ENCODE results near the gene KIAA0753. TPM values are rescaled to one million over a fixed set of nuclear protein-coding genes. Genes with fewer than 3 reads are reported as not detected.

Gene KIAA0753
- total and polyA plus RNA-seq, 7 donors: 3.6 to 18.3 (median 14.1) TPM

GRCh38 chr17:6568184-6568758 lies 72.2 kb downstream of the KIAA0753 start:
- TF ChIP-seq POLR2AphosphoS5 (IDR thresholded peaks at IDR 0.05) (no peak), CTCF (IDR thresholded peaks at IDR 0.05) (no peak), POLR2A (IDR thresholded peaks at IDR 0.05) (no peak), EP300 (IDR thresholded peaks at IDR 0.05) (no peak)
- no peak for DNase-seq
- no peak overlapping the region for H3K4me3 ChIP-seq
- H3K9me3 ChIP-seq: no peaks in the 10 kb centered on the region
- peaks cover 0 to 24% (median 17%) of the 10 kb centered on the region in 4 donors for H3K4me1 ChIP-seq
- WGBS, 2 donors: 85 to 92% methylated on average over 12 of the region's 12 CpGs
- H3K36me3 ChIP-seq: no peaks in the 10 kb centered on the region
- intact Hi-C loops (cut with DNase I): no loop called here
- no peaks in the 10 kb centered on the region for H3K27me3 ChIP-seq
- peak overlapping the region in 3 of 4 donors; percentile 44 to 64 (median 52) for H3K27ac ChIP-seq

- Histone ChIP-seq H3K27ac (peak overlapping the region in 3 of 4 donors; percentile 44 to 64 (median 52)), H3K9me3 (no peaks in the 10 kb centered on the region), H3K27me3 (no peaks in the 10 kb centered on the region), H3K4me3 (no peak overlapping the region), H3K36me3 (no peaks in the 10 kb centered on the region), H3K4me1 (peaks cover 0 to 24% (median 17%) of the 10 kb centered on the region in 4 donors)
- intact Hi-C loops (cut with DNase I): loop anchor here (2.0 kb wide), 1 partner anchor 21 kb away; no protein-coding TSS in a partner anchor
- no peak for TF ChIP-seq EP300 (IDR thresholded peaks at IDR 0.05)
- no peak for TF ChIP-seq CTCF (IDR thresholded peaks at IDR 0.05)
- TF ChIP-seq POLR2AphosphoS5 (IDR thresholded peaks at IDR 0.05): no peak
- TF ChIP-seq POLR2A (IDR thresholded peaks at IDR 0.05): no peak
- WGBS, 2 donors: 60 to 78% methylated on average over 15 of the region's 15 CpGs
- peak; percentile 67 for DNase-seq
These were observed 72.9 kb downstream of the KIAA0753 start for GRCh38 chr17:6567528-6568183.

DNA sequence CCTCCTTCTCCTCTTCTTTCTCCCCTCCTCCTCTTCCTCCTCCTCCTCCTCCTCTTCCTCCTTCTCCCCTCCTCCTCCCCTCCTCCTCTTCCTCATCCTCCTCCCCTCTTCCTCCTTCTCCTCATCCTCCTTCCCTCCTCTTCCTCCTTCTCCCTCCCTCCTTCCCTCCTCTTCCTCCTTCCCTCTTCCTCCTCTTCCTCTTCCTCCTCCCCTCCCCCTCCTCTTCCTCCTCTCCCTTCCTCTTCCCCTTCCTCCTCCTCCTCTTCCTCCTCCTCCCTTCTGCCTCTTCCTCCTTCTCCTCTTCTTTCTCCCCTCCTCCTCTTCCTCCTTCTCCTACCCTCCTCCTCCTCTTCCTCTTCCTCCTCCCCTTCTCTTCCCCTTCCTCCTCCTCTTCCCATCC lies 79.1 kb downstream of the KIAA0753 start:
- DNase-seq: no peak
- Histone ChIP-seq H3K9me3 (no peaks in the 10 kb centered on the region), H3K36me3 (no peaks in the 10 kb centered on the region), H3K27ac (no peak overlapping the region), H3K27me3 (no peaks in the 10 kb centered on the region), H3K4me3 (no peak overlapping the region), H3K4me1 (peaks cover 0 to 6% (median 3%) of the 10 kb centered on the region in 4 donors)
- no peak for TF ChIP-seq POLR2AphosphoS5 (IDR thresholded peaks at IDR 0.05)
- no peak for TF ChIP-seq CTCF (IDR thresholded peaks at IDR 0.05)
- no peak for TF ChIP-seq EP300 (IDR thresholded peaks at IDR 0.05)
- no peak for TF ChIP-seq POLR2A (IDR thresholded peaks at IDR 0.05)
- intact Hi-C loops (cut with DNase I): no loop called here

DNA sequence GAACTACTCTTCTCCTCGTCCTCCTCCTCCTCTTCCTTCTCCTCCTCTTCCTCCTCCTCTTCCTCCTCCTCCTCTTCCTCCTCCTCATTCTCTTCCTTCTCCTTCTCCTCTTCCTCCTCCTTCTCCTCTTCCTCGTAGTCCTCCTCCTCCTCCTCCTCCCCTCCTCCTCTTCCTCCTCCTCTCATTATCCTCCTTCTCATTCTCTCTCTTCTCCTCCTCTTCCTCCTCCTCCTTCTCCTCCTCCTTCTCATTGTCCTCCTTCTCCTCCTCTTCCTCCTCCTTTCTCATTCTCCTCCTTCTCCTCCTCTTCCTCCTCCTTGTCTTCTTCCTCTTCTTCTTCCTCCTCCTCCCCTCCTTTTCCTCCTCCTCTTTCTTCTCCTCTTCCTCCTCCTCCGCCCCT lies 80.0 kb downstream of the KIAA0753 start:
- DNase-seq: no peak
- Histone ChIP-seq H3K4me1 (peaks cover 0 to 13% (median 9%) of the 10 kb centered on the region in 4 donors), H3K36me3 (no peaks in the 10 kb centered on the region), H3K27me3 (peaks cover 0 to 7% (median 0%) of the 10 kb centered on the region in 3 donors), H3K9me3 (no peaks in the 10 kb centered on the region), H3K27ac (no peak overlapping the region), H3K4me3 (no peak overlapping the region)
- no peak for TF ChIP-seq POLR2AphosphoS5 (IDR thresholded peaks at IDR 0.05)
- TF ChIP-seq EP300 (IDR thresholded peaks at IDR 0.05): no peak
- no peak for TF ChIP-seq POLR2A (IDR thresholded peaks at IDR 0.05)
- TF ChIP-seq CTCF (IDR thresholded peaks at IDR 0.05): no peak
- intact Hi-C loops (cut with DNase I): no loop called here
- 88 to 92% methylated on average over 3 of the region's 3 CpGs for whole genome bisulfite sequencing, 2 donors

Measured in sigmoid colon (tissue), 7 donors.